DOHH2 (cell line): ENCODE results near the gene STX17.

Experiments
- H3F3A ChIP-seq: fragments of 200-600 bp; sonication (generic), shearing (Covaris generic); 2 replicates; pipeline ENCODE4 v1.6.0; 2016; ENCODE audit warnings: antibody characterized with exemption, mild to moderate bottlenecking; ENCODE audit not compliant: control insufficient read depth, insufficient read depth
- H3K27ac ChIP-seq: fragments of 200-600 bp; sonication (generic); 2 replicates; pipeline ENCODE4 v1.5.1; 2014; ENCODE audit warnings: low read depth, mild to moderate bottlenecking, low read length, moderate library complexity
- H3K27me3 ChIP-seq: fragments of 200-600 bp; sonication (generic); 2 replicates; pipeline ENCODE4 v1.6.1; 2014; ENCODE audit warnings: mild to moderate bottlenecking, low read length, mixed read lengths; ENCODE audit not compliant: control insufficient read depth
- H3K36me3 ChIP-seq: fragments of 200-600 bp; sonication (generic); 2 replicates; pipeline ENCODE4 v1.6.1; 2014; ENCODE audit warnings: mild to moderate bottlenecking, low read length, moderate library complexity, mixed read lengths; ENCODE audit not compliant: control insufficient read depth
- H3K4me1 ChIP-seq: fragments of 200-600 bp; sonication (generic); 2 replicates; pipeline ENCODE4 v1.6.1; 2014; ENCODE audit warnings: mild to moderate bottlenecking, low read length, mixed read lengths; ENCODE audit not compliant: control insufficient read depth
- H3K4me2 ChIP-seq: fragments of 200-600 bp; sonication (generic); 2 replicates; pipeline ENCODE4 v1.6.0; 2014; ENCODE audit warnings: mild to moderate bottlenecking, low read length, moderate library complexity
- H3K4me3 ChIP-seq: fragments of 200-600 bp; sonication (generic); 2 replicates; pipeline ENCODE4 v1.5.1; 2014; ENCODE audit warnings: mild to moderate bottlenecking, low read length, mixed read lengths
- H3K79me2 ChIP-seq: fragments of 200-600 bp; sonication (generic); 2 replicates; pipeline ENCODE4 v1.6.1; 2014; ENCODE audit warnings: mild to moderate bottlenecking, low read length, mixed read lengths; ENCODE audit not compliant: control insufficient read depth
- H3K9me2 ChIP-seq: fragments of 200-600 bp; sonication (generic); replicated peaks from 2 replicates; pipeline ENCODE4 v1.6.1; 2014; ENCODE audit warnings: mild to moderate bottlenecking, low read length, mixed read lengths; ENCODE audit not compliant: control insufficient read depth
- H3K9me3 ChIP-seq: fragments of 200-600 bp; sonication (generic); 2 replicates; pipeline ENCODE4 v1.6.1; 2014; ENCODE audit warnings: antibody characterized with exemption, low read length, mixed read lengths; ENCODE audit not compliant: control insufficient read depth, insufficient read depth
- H4K20me1 ChIP-seq: fragments of 200-600 bp; sonication (generic); 2 replicates; pipeline ENCODE4 v1.6.0; 2014; ENCODE audit warnings: low read depth, mild to moderate bottlenecking, antibody characterized with exemption, low read length, moderate library complexity; ENCODE audit not compliant: control insufficient read depth, insufficient read depth
- EZH2phosphoT487 ChIP-seq: fragments of 200-600 bp; sonication (generic); IDR thresholded peaks from 2 replicates; pipeline ENCODE4 v1.6.1; 2017; ENCODE audit warnings: borderline replicate concordance, mild to moderate bottlenecking, antibody characterized with exemption, low read length, moderate library complexity, mixed read lengths
- TF ChIP-seq, protein P1 (sequence below): fragments of 200-600 bp; sonication (generic); IDR thresholded peaks from one replicate; pipeline ENCODE4 v1.5.1; 2014; ENCODE audit warnings: antibody characterized with exemption, mild to moderate bottlenecking, low read depth, low read length; ENCODE audit not compliant: poor library complexity, severe bottlenecking

The STX17 gene

DNA sequence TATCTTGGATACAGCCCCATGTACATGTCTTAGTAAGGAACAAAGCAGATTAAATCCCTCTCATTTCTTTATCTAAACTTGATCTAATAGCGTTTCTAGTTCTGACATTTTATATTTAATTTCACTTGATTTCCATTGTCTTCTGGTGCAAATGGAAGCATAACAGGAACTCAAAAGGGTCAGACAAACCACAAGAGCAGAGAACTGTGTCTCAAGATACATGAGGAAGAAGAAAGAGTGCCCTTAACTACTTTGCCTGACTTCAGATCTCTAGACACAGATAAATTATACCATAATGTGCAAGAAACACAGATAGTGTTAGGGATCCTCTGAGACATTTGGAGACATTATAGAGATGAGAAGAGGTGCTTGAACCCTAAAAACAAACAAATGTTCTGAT lies 20.7 kb upstream of the STX17 start:
- Histone ChIP-seq H3K9me2 (no peaks in the 10 kb centered on the region), H3K9me3 (no peaks in the 10 kb centered on the region), H4K20me1 (no peaks in the 10 kb centered on the region), H3F3A (no peaks in the 10 kb centered on the region), H3K4me1 (no peaks in the 10 kb centered on the region), H3K27ac (no peak overlapping the region), H3K4me2 (no peak overlapping the region), H3K4me3 (no peak overlapping the region), H3K27me3 (no peaks in the 10 kb centered on the region), H3K36me3 (no peaks in the 10 kb centered on the region), H3K79me2 (no peaks in the 10 kb centered on the region)
- TF ChIP-seq, protein P1, sequence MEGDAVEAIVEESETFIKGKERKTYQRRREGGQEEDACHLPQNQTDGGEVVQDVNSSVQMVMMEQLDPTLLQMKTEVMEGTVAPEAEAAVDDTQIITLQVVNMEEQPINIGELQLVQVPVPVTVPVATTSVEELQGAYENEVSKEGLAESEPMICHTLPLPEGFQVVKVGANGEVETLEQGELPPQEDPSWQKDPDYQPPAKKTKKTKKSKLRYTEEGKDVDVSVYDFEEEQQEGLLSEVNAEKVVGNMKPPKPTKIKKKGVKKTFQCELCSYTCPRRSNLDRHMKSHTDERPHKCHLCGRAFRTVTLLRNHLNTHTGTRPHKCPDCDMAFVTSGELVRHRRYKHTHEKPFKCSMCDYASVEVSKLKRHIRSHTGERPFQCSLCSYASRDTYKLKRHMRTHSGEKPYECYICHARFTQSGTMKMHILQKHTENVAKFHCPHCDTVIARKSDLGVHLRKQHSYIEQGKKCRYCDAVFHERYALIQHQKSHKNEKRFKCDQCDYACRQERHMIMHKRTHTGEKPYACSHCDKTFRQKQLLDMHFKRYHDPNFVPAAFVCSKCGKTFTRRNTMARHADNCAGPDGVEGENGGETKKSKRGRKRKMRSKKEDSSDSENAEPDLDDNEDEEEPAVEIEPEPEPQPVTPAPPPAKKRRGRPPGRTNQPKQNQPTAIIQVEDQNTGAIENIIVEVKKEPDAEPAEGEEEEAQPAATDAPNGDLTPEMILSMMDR = no peak
- no peak for TF ChIP-seq EZH2phosphoT487

DNA sequence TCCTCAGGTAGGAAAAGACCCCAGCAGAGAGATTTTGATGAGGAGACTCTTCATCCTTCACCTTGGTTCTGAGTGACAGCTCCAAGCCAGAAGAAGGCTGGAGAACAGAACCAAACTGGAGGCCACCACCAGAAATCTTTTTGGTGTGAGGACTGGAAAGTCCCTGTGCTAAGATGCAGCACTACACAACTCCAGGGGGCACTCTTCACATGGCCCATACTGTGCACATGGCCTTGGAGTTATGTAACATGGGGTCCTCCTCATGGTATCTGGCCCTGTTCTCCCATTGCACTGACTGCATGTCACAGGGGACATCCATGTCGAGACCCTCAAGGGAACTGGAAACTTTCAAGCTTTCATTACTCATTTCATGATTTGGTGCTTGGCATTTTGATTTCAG lies 17.3 kb upstream of the STX17 start:
- Histone ChIP-seq H4K20me1 (no peaks in the 10 kb centered on the region), H3K9me2 (no peaks in the 10 kb centered on the region), H3K79me2 (no peaks in the 10 kb centered on the region), H3K4me1 (no peaks in the 10 kb centered on the region), H3K4me3 (no peak overlapping the region), H3K27ac (no peak overlapping the region), H3K4me2 (no peak overlapping the region), H3K9me3 (no peaks in the 10 kb centered on the region), H3K36me3 (no peaks in the 10 kb centered on the region), H3K27me3 (peaks cover 12% of the 10 kb centered on the region; the same call in 1 of the 2 replicates), H3F3A (no peaks in the 10 kb centered on the region)
- TF ChIP-seq, protein P1 = no peak
- TF ChIP-seq EZH2phosphoT487 = no peak

DNA sequence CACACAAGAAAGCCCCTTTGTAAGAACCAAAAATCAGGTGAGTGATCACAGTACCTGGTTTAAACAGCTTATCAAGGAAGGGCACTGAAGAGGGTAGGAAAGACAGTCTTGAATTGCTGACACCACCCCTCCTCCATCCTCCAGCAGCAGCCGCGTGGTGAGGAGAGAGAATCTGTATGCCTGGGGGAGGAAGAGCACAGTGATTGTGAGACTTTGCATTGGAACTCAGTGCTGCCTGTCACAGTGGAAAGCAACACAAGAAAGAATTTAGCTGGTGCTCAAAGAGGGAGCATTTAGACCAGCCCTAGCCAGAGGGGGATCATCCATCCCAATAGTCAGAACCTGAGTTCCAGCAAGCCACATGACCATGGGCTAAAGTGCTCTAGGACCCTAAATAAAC lies 11.6 kb upstream of the STX17 start:
- Histone ChIP-seq H3K27ac (no peak overlapping the region), H3F3A (no peaks in the 10 kb centered on the region), H3K4me2 (no peak overlapping the region), H3K27me3 (peaks cover 15% of the 10 kb centered on the region; the same call in 1 of the 2 replicates), H3K9me2 (no peaks in the 10 kb centered on the region), H3K79me2 (no peaks in the 10 kb centered on the region), H3K4me1 (no peaks in the 10 kb centered on the region), H4K20me1 (no peaks in the 10 kb centered on the region), H3K9me3 (no peaks in the 10 kb centered on the region), H3K4me3 (no peak overlapping the region), H3K36me3 (no peaks in the 10 kb centered on the region)
- TF ChIP-seq EZH2phosphoT487 = no peak
- TF ChIP-seq, protein P1 = no peak
